HepG2 (cell line): ENCODE results near the gene SHISA9. TPM values are rescaled to one million over a fixed set of nuclear protein-coding genes. Genes with fewer than 3 reads are reported as not detected.

Source experiments
- DMTF1 ChIP-seq: sonication (generic); formaldehyde crosslinking; IDR thresholded peaks from 2 replicates; pipeline ENCODE4 v1.4.0; 2020; ENCODE audit warnings: mild to moderate bottlenecking, missing genetic modification reagents
- GATAD2A ChIP-seq: IDR thresholded peaks from 2 replicates; pipeline ENCODE4 v1.6.1; 2016
- ISL2 ChIP-seq: sonication (generic); formaldehyde crosslinking; IDR thresholded peaks from 2 replicates; pipeline ENCODE4 v1.5.0; 2020; ENCODE audit warnings: missing genetic modification reagents
- JUNB ChIP-seq: sonication (generic); formaldehyde crosslinking; IDR thresholded peaks from 2 replicates; pipeline ENCODE4 v1.8.0; 2022; ENCODE audit warnings: missing genetic modification reagents, mild to moderate bottlenecking, borderline replicate concordance
- KAT2B ChIP-seq: fragments of 150-350 bp; IDR thresholded peaks from 2 replicates; pipeline ENCODE4 v1.6.1; 2014; ENCODE audit warnings: low read depth, low read length, borderline replicate concordance
- KLF11 ChIP-seq: IDR thresholded peaks from 2 replicates; pipeline ENCODE4 v1.6.1; 2016; ENCODE audit warnings: missing compliant biosample characterization
- KLF9 ChIP-seq: IDR thresholded peaks from 2 replicates; pipeline ENCODE4 v1.6.1; 2016; ENCODE audit warnings: low read depth
- MXD3 ChIP-seq: IDR thresholded peaks from 2 replicates; pipeline ENCODE4 v1.6.1; 2016; ENCODE audit warnings: mild to moderate bottlenecking, missing biosample characterization, missing genetic modification reagents
- REXO4 ChIP-seq: sonication (generic); formaldehyde crosslinking; IDR thresholded peaks from 2 replicates; pipeline ENCODE4 v1.8.0; 2022; ENCODE audit warnings: missing genetic modification reagents, mild to moderate bottlenecking, borderline replicate concordance
- SATB2 ChIP-seq: sonication (generic); formaldehyde crosslinking; IDR thresholded peaks from 2 replicates; pipeline ENCODE4 v1.5.0; 2020; ENCODE audit warnings: missing genetic modification reagents
- SMAD3 ChIP-seq: sonication (generic); formaldehyde crosslinking; IDR thresholded peaks from 2 replicates; pipeline ENCODE4 v1.4.0; 2020; ENCODE audit warnings: missing genetic modification reagents
- ZBTB8A ChIP-seq: sonication (generic); formaldehyde crosslinking; IDR thresholded peaks from 2 replicates; pipeline ENCODE4 v1.4.0; 2020; ENCODE audit warnings: mild to moderate bottlenecking, low read depth, missing genetic modification reagents, borderline replicate concordance
- ZNF329 ChIP-seq: sonication (generic); formaldehyde crosslinking; IDR thresholded peaks from 2 replicates; pipeline ENCODE4 v1.9.0; 2021; ENCODE audit warnings: low read depth, mild to moderate bottlenecking, missing genetic modification reagents
- ZNF367 ChIP-seq: sonication (generic); formaldehyde crosslinking; IDR thresholded peaks from 2 replicates; pipeline ENCODE4 v1.4.0; 2020; ENCODE audit warnings: missing genetic modification reagents, borderline replicate concordance
- ZNF510 ChIP-seq: sonication (generic); formaldehyde crosslinking; IDR thresholded peaks from 2 replicates; pipeline ENCODE4 v1.4.0; 2020; ENCODE audit warnings: low read depth, mild to moderate bottlenecking, missing genetic modification reagents
- ZNF589 ChIP-seq: sonication (generic); formaldehyde crosslinking; conservative IDR thresholded peaks from 2 replicates; pipeline ENCODE4 v1.8.0; 2022; ENCODE audit warnings: mild to moderate bottlenecking, moderate library complexity, missing genetic modification reagents
- ZNF614 ChIP-seq: IDR thresholded peaks from 2 replicates; pipeline ENCODE4 v1.6.1; 2018; ENCODE audit warnings: missing biosample characterization, missing genetic modification reagents, inconsistent platforms, borderline replicate concordance
- ZNF737 ChIP-seq: sonication (generic); formaldehyde crosslinking; IDR thresholded peaks from 2 replicates; pipeline ENCODE4 v1.5.0; 2020; ENCODE audit warnings: missing genetic modification reagents, mild to moderate bottlenecking, borderline replicate concordance
- ZNF749 ChIP-seq: sonication (generic); formaldehyde crosslinking; IDR thresholded peaks from 2 replicates; pipeline ENCODE4 v1.8.0; 2022; ENCODE audit warnings: mild to moderate bottlenecking, missing genetic modification reagents, moderate library complexity, borderline replicate concordance
- ZSCAN12 ChIP-seq: sonication (generic); formaldehyde crosslinking; IDR thresholded peaks from 2 replicates; pipeline ENCODE4 v1.9.0; 2021; ENCODE audit warnings: mild to moderate bottlenecking, missing genetic modification reagents
- ZSCAN20 ChIP-seq: sonication (generic); formaldehyde crosslinking; IDR thresholded peaks from 2 replicates; pipeline ENCODE4 v1.4.0; 2020; ENCODE audit warnings: missing genetic modification reagents, mild to moderate bottlenecking, borderline replicate concordance
- polyA plus RNA-seq, 8 experiments: library from polyadenylated mRNA; depleted of rRNA in 3 of 8; stranded (reverse) in 7 of 8; unstranded in 1 of 8; fragments of >200 nt; fragmentation: Illumina TruSeq in 4 of 8; extraction: Trizol in 4 of 8; gene quantifications; 2 replicates each; pipeline versions ENCODE4 v1.2.1 to v1.2.3, GENCODE V29; 2011 to 2016; ENCODE audit warnings: low read depth in 4 of 8, missing spikeins in 1 of 8, mixed read lengths in 1 of 8; ENCODE audit not compliant: insufficient read depth in 1 of 8
- total RNA-seq, 5 experiments: library from RNA; depleted of rRNA; stranded (reverse); fragments of >200 nt; fragmentation: Illumina TruSeq; extraction: Trizol; gene quantifications; 2 replicates each; pipeline ENCODE4 v1.2.3, GENCODE V29; 2016; ENCODE audit warnings: low read depth in 1 of 5
- TF ChIP-seq, protein P1 (sequence below): sonication (generic); formaldehyde crosslinking; IDR thresholded peaks from 2 replicates; pipeline ENCODE4 v1.4.0; 2020; ENCODE audit warnings: missing genetic modification reagents, mild to moderate bottlenecking, borderline replicate concordance
- TF ChIP-seq, protein P2 (sequence below): sonication (generic); formaldehyde crosslinking; IDR thresholded peaks from 2 replicates; pipeline ENCODE4 v1.4.0; 2020; ENCODE audit warnings: mild to moderate bottlenecking, missing genetic modification reagents, borderline replicate concordance

The SHISA9 gene
- total and polyA plus RNA-seq, 2 of the 13 experiments (the other 11 are each of a cell fraction or from before 2014, with no cell fraction given) = 0.01 TPM; not detected in 1

GRCh38 chr16:13036600-13036999 is 135.2 kb downstream of the SHISA9 start (continued):
- TF ChIP-seq, protein P1, sequence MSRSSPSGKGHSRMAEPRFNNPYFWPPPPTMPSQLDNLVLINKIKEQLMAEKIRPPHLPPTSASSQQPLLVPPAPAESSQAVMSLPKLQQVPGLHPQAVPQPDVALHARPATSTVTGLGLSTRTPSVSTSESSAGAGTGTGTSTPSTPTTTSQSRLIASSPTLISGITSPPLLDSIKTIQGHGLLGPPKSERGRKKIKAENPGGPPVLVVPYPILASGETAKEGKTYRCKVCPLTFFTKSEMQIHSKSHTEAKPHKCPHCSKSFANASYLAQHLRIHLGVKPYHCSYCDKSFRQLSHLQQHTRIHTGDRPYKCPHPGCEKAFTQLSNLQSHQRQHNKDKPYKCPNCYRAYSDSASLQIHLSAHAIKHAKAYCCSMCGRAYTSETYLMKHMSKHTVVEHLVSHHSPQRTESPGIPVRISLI (CRISPR knock-in tag) = peak; percentile 78; the same call in 1 of the 2 replicates
- TF ChIP-seq REXO4 (CRISPR knock-in tag) = no peak
- TF ChIP-seq ZSCAN20 (CRISPR knock-in tag) = no peak
- TF ChIP-seq, protein P2, sequence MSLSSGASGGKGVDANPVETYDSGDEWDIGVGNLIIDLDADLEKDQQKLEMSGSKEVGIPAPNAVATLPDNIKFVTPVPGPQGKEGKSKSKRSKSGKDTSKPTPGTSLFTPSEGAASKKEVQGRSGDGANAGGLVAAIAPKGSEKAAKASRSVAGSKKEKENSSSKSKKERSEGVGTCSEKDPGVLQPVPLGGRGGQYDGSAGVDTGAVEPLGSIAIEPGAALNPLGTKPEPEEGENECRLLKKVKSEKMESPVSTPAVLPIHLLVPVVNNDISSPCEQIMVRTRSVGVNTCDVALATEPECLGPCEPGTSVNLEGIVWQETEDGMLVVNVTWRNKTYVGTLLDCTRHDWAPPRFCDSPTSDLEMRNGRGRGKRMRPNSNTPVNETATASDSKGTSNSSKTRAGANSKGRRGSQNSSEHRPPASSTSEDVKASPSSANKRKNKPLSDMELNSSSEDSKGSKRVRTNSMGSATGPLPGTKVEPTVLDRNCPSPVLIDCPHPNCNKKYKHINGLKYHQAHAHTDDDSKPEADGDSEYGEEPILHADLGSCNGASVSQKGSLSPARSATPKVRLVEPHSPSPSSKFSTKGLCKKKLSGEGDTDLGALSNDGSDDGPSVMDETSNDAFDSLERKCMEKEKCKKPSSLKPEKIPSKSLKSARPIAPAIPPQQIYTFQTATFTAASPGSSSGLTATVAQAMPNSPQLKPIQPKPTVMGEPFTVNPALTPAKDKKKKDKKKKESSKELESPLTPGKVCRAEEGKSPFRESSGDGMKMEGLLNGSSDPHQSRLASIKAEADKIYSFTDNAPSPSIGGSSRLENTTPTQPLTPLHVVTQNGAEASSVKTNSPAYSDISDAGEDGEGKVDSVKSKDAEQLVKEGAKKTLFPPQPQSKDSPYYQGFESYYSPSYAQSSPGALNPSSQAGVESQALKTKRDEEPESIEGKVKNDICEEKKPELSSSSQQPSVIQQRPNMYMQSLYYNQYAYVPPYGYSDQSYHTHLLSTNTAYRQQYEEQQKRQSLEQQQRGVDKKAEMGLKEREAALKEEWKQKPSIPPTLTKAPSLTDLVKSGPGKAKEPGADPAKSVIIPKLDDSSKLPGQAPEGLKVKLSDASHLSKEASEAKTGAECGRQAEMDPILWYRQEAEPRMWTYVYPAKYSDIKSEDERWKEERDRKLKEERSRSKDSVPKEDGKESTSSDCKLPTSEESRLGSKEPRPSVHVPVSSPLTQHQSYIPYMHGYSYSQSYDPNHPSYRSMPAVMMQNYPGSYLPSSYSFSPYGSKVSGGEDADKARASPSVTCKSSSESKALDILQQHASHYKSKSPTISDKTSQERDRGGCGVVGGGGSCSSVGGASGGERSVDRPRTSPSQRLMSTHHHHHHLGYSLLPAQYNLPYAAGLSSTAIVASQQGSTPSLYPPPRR (CRISPR knock-in tag) = no peak
- TF ChIP-seq KAT2B = no peak
- no peak for TF ChIP-seq ZNF737 (CRISPR knock-in tag)
- TF ChIP-seq DMTF1 (CRISPR knock-in tag) = no peak
- no peak for TF ChIP-seq GATAD2A
- 0 out of 2 replicates have a peak, but pooled peaks have one; percentile 54 for TF ChIP-seq ZNF510 (CRISPR knock-in tag)
- no peak for TF ChIP-seq ZNF749 (CRISPR knock-in tag)
- no peak for TF ChIP-seq ZBTB8A (CRISPR knock-in tag)
- peak; percentile 91 for TF ChIP-seq SATB2 (CRISPR knock-in tag)
- TF ChIP-seq KLF9 = 0 out of 2 replicates have a peak, but pooled peaks have one; percentile 31
- TF ChIP-seq ZNF589 (CRISPR knock-in tag) = 0 out of 2 replicates have a peak, but pooled peaks have one; percentile 65
- TF ChIP-seq MXD3 (CRISPR knock-in tag) = no peak
- TF ChIP-seq ZSCAN12 (CRISPR knock-in tag) = peak; percentile 82
- TF ChIP-seq SMAD3 = peak; percentile 54; the same call in 1 of the 2 replicates
- TF ChIP-seq ISL2 (CRISPR knock-in tag) = peak; percentile 48; the same call in 1 of the 2 replicates
- peak; percentile 89; the same call in 1 of the 2 replicates for TF ChIP-seq KLF11
- TF ChIP-seq ZNF367 (CRISPR knock-in tag) = no peak
- TF ChIP-seq ZNF329 (CRISPR knock-in tag) = no peak
- peak; percentile 71; the same call in 1 of the 2 replicates for TF ChIP-seq JUNB
- no peak for TF ChIP-seq ZNF614
